ENCODE results near the gene MAGEL2. TPM values are rescaled to one million over a fixed set of nuclear protein-coding genes. Genes with fewer than 3 reads are reported as not detected.
A peak's percentile ranks its signal among the peaks of the same experiment; 100 is the strongest.
"Not testable (repeated sequence)": the region's sequence is repeated elsewhere in the genome, so short reads cannot be mapped to it uniquely, and the experiment has no call there.

Gene MAGEL2
- total RNA-seq, 2 experiments from 2014 or later: not detected

GRCh38 chr15:23645371-23646164 is 2.1 kb downstream of the MAGEL2 start:
- POLR2A ChIA-PET: no interaction called here
- Mint-ChIP-seq H3K4me1 (no peaks in the 10 kb centered on the region), H3K4me3 (no peak overlapping the region), H3K36me3 (ENCODE audit: low read depth) (no peaks in the 10 kb centered on the region), H3K27ac (no peak overlapping the region), H3K9me3 (no peaks in the 10 kb centered on the region), H3K27me3 (peaks cover 6% of the 10 kb centered on the region)
- CTCF ChIA-PET: no interaction called here
- no peak for DNase-seq

- no peak overlapping the region for H3K27ac Mint-ChIP-seq
- ChIA-PET POLR2A (no interaction called here), CTCF (no interaction called here)
- H3K4me1 Mint-ChIP-seq: no peaks in the 10 kb centered on the region
- no peak for DNase-seq
- no peaks in the 10 kb centered on the region for H3K36me3 Mint-ChIP-seq (ENCODE audit: low read depth)
- H3K9me3 Mint-ChIP-seq: no peaks in the 10 kb centered on the region
- no peak overlapping the region for H3K4me3 Mint-ChIP-seq
- H3K27me3 Mint-ChIP-seq: peaks cover 6% of the 10 kb centered on the region
Observed at GRCh38 chr15:23644829-23645228, 2.8 kb downstream of the MAGEL2 start.

GRCh38 chr15:23642413-23643044 is 5.1 kb downstream of the MAGEL2 start:
- H3K27ac Mint-ChIP-seq: no peak overlapping the region
- ChIA-PET POLR2A (no interaction called here), CTCF (interaction anchor here (0.9 kb wide), 1 partner anchor 10 kb away, joined by 3 read pairs; no protein-coding TSS in a partner anchor)
- no peaks in the 10 kb centered on the region for H3K36me3 Mint-ChIP-seq (ENCODE audit: low read depth)
- peak; percentile 37 for DNase-seq
- no peaks in the 10 kb centered on the region for H3K4me1 Mint-ChIP-seq
- no peaks in the 10 kb centered on the region for H3K27me3 Mint-ChIP-seq
- no peak overlapping the region for H3K4me3 Mint-ChIP-seq
- H3K9me3 Mint-ChIP-seq: no peaks in the 10 kb centered on the region

- no peak overlapping the region for H3K4me3 Mint-ChIP-seq
- no peak for DNase-seq
- no peaks in the 10 kb centered on the region for H3K27me3 Mint-ChIP-seq
- ChIA-PET CTCF (no interaction called here), POLR2A (no interaction called here)
- H3K9me3 Mint-ChIP-seq: peaks cover 2% of the 10 kb centered on the region
- H3K36me3 Mint-ChIP-seq (ENCODE audit: low read depth): no peaks in the 10 kb centered on the region
- no peaks in the 10 kb centered on the region for H3K4me1 Mint-ChIP-seq
- no peak overlapping the region for H3K27ac Mint-ChIP-seq
Observed at GRCh38 chr15:23634181-23634580, 13.5 kb downstream of the MAGEL2 start.

- CTCF ChIA-PET: interaction anchor here (1.3 kb wide), 1 partner anchor 10 kb away, joined by 4 read pairs; no protein-coding TSS in a partner anchor
- no peak overlapping the region for H3K4me3 Mint-ChIP-seq
- POLR2A ChIA-PET: no interaction called here
- H3K27ac Mint-ChIP-seq: no peak overlapping the region
- peaks cover 2% of the 10 kb centered on the region for H3K9me3 Mint-ChIP-seq
- H3K36me3 Mint-ChIP-seq (ENCODE audit: low read depth): no peaks in the 10 kb centered on the region
- H3K4me1 Mint-ChIP-seq: no peaks in the 10 kb centered on the region
- no peak for DNase-seq
- no peaks in the 10 kb centered on the region for H3K27me3 Mint-ChIP-seq
Observed at GRCh38 chr15:23629234-23629805, 18.3 kb downstream of the MAGEL2 start.

- H3K4me3 Mint-ChIP-seq: no peak overlapping the region
- no peak overlapping the region for H3K27ac Mint-ChIP-seq
- DNase-seq: no peak
- no peaks in the 10 kb centered on the region for H3K36me3 Mint-ChIP-seq (ENCODE audit: low read depth)
- CTCF ChIA-PET: interaction anchor here (1.3 kb wide), 1 partner anchor 10 kb away, joined by 4 read pairs; no protein-coding TSS in a partner anchor
- no peaks in the 10 kb centered on the region for H3K27me3 Mint-ChIP-seq
- no peaks in the 10 kb centered on the region for H3K4me1 Mint-ChIP-seq
- POLR2A ChIA-PET: no interaction called here
- peaks cover 2% of the 10 kb centered on the region for H3K9me3 Mint-ChIP-seq
Observed at GRCh38 chr15:23628612-23629233, 18.9 kb downstream of the MAGEL2 start.

GRCh38 chr15:23616536-23616935 is 31.1 kb downstream of the MAGEL2 start:
- H3K36me3 Mint-ChIP-seq (ENCODE audit: low read depth): no peaks in the 10 kb centered on the region
- no peaks in the 10 kb centered on the region for H3K4me1 Mint-ChIP-seq
- peaks cover 7% of the 10 kb centered on the region for H3K9me3 Mint-ChIP-seq
- ChIA-PET CTCF (no interaction called here), POLR2A (no interaction called here)
- DNase-seq: no peak
- H3K27me3 Mint-ChIP-seq: no peaks in the 10 kb centered on the region
- H3K27ac Mint-ChIP-seq: no peak overlapping the region
- no peak overlapping the region for H3K4me3 Mint-ChIP-seq

- Mint-ChIP-seq H3K4me3 (no peak overlapping the region), H3K27ac (no peak overlapping the region), H3K9me3 (peaks cover 10% of the 10 kb centered on the region), H3K27me3 (no peaks in the 10 kb centered on the region), H3K4me1 (no peaks in the 10 kb centered on the region), H3K36me3 (ENCODE audit: low read depth) (no peaks in the 10 kb centered on the region)
- ChIA-PET CTCF (no interaction called here), POLR2A (no interaction called here)
- no peak for DNase-seq
Observed at GRCh38 chr15:23606226-23606625, 41.4 kb downstream of the MAGEL2 start.

GRCh38 chr15:23602124-23602523 is 45.5 kb downstream of the MAGEL2 start:
- no peaks in the 10 kb centered on the region for H3K4me1 Mint-ChIP-seq
- no peak overlapping the region for H3K27ac Mint-ChIP-seq
- DNase-seq: no peak
- POLR2A ChIA-PET: no interaction called here
- H3K4me3 Mint-ChIP-seq: no peak overlapping the region
- CTCF ChIA-PET: no interaction called here
- H3K27me3 Mint-ChIP-seq: no peaks in the 10 kb centered on the region
- no peaks in the 10 kb centered on the region for H3K36me3 Mint-ChIP-seq (ENCODE audit: low read depth)
- peaks cover 10% of the 10 kb centered on the region for H3K9me3 Mint-ChIP-seq

GRCh38 chr15:23599053-23599452 is 48.6 kb downstream of the MAGEL2 start:
- ChIA-PET POLR2A (no interaction called here), CTCF (no interaction called here)
- no peak overlapping the region for H3K4me3 Mint-ChIP-seq
- H3K36me3 Mint-ChIP-seq (ENCODE audit: low read depth): no peaks in the 10 kb centered on the region
- no peaks in the 10 kb centered on the region for H3K4me1 Mint-ChIP-seq
- no peaks in the 10 kb centered on the region for H3K27me3 Mint-ChIP-seq
- no peak for DNase-seq
- H3K9me3 Mint-ChIP-seq: peaks cover 7% of the 10 kb centered on the region
- H3K27ac Mint-ChIP-seq: no peak overlapping the region

GRCh38 chr15:23597278-23597677 is 50.4 kb downstream of the MAGEL2 start:
- H3K9me3 Mint-ChIP-seq; CTCF ChIA-PET; DNase-seq; H3K27me3 Mint-ChIP-seq; H3K4me3 Mint-ChIP-seq; H3K4me1 Mint-ChIP-seq; H3K27ac Mint-ChIP-seq; POLR2A ChIA-PET; H3K36me3 Mint-ChIP-seq (ENCODE audit: low read depth): not testable (repeated sequence)

GRCh38 chr15:23596736-23597135 is 50.9 kb downstream of the MAGEL2 start:
- DNase-seq: no peak
- ChIA-PET CTCF (no interaction called here), POLR2A (no interaction called here)
- H3K27ac Mint-ChIP-seq: no peak overlapping the region
- H3K36me3 Mint-ChIP-seq (ENCODE audit: low read depth): no peaks in the 10 kb centered on the region
- no peak overlapping the region for H3K4me3 Mint-ChIP-seq
- H3K27me3 Mint-ChIP-seq: no peaks in the 10 kb centered on the region
- H3K4me1 Mint-ChIP-seq: no peaks in the 10 kb centered on the region
- H3K9me3 Mint-ChIP-seq: no peaks in the 10 kb centered on the region

GRCh38 chr15:23595368-23595767 is 52.3 kb downstream of the MAGEL2 start:
- Mint-ChIP-seq H3K36me3 (ENCODE audit: low read depth) (no peaks in the 10 kb centered on the region), H3K4me3 (no peak overlapping the region), H3K9me3 (no peaks in the 10 kb centered on the region), H3K27ac (no peak overlapping the region), H3K4me1 (no peaks in the 10 kb centered on the region), H3K27me3 (no peaks in the 10 kb centered on the region)
- ChIA-PET POLR2A (no interaction called here), CTCF (no interaction called here)
- DNase-seq: no peak

All from activated CD4-positive, alpha-beta memory T cell treated with anti-CD3 and anti-CD28 coated beads, Interleukin-2, amount 10 ng/mL, durations not matched to agents 7 days and 5 days (primary cell).